ENCODE measurements around the gene PLPPR4.

PLPPR4 gene, protein sequence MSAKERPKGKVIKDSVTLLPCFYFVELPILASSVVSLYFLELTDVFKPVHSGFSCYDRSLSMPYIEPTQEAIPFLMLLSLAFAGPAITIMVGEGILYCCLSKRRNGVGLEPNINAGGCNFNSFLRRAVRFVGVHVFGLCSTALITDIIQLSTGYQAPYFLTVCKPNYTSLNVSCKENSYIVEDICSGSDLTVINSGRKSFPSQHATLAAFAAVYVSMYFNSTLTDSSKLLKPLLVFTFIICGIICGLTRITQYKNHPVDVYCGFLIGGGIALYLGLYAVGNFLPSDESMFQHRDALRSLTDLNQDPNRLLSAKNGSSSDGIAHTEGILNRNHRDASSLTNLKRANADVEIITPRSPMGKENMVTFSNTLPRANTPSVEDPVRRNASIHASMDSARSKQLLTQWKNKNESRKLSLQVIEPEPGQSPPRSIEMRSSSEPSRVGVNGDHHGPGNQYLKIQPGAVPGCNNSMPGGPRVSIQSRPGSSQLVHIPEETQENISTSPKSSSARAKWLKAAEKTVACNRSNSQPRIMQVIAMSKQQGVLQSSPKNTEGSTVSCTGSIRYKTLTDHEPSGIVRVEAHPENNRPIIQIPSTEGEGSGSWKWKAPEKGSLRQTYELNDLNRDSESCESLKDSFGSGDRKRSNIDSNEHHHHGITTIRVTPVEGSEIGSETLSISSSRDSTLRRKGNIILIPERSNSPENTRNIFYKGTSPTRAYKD

DNA sequence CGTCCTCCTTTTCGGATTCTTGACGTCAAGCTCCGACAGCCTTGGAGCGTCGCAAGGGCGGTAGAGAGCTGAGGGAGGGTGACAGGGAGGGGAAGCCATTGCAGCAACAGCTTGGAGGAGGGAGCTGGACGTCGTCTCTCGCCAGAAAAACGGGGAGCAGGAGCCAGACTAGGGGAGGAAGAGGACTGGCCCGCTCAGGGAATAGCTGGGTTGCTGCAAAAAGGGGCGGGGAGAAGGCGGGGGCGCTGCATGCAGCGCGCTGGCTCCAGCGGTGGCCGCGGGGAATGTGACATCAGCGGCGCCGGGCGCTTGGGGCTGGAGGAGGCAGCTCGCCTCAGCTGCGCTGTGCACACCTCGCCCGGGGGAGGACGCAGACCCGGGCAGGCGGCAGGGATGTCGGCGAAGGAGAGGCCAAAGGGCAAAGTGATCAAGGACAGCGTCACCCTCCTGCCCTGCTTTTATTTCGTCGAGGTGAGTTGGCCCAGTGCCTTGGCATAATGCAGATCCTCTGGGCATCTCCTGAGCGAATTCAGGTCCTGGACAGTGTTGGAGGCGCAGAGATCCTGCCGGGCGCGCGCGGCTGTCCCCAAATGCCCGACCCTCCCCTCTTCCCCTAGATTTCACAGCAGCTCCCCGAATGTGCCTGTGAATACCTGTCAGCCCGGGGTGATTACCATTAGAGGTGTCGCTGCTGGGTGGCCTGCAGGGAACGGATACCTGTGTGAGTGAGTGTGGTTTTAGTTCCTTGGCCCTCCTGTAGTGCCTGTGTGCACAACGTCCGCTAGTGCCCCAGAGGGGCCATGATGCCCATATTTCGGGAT, at the start of gene PLPPR4:
Gene PLPPR4 (plus strand): TSS at position 292 of the 821 bp plus-strand sequence. CDS start 102 bp downstream, at position 394.
- peak; percentile 8 for DNase-seq (ENCODE audit: low read depth)
- TF ChIP-seq CTCF (conservative IDR thresholded peaks at IDR 0.05; ENCODE audit: control insufficient read depth, insufficient read depth, low read depth, low read length): no peak
- H3K4me3 ChIP-seq (ENCODE audit: control insufficient read depth, low read depth, low read length): peak within 1 kb of the TSS; percentile 3

DNA sequence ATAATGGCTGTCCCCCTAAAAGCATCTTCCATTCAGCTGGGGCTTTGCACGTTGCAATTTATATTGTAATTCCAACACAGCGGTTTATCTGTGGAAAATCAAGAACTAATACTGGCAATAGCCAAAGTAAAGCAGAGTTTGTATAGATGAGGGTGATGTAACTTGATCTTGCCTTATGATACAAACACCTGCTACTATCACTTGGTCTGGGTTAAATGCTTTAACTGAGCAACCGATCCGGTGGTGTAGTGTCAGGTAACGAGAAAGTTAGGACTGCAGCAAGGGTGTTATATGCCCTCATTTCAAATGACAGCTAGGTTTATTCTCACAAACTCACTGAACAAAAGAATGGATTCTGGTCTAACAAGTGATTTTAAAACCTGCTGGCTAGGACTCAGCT, 47.3 kb upstream of the PLPPR4 start:
- H3K4me3 ChIP-seq (ENCODE audit: control insufficient read depth, low read depth, low read length): no peak overlapping the region
- no peak for DNase-seq (ENCODE audit: low read depth)
- TF ChIP-seq CTCF (conservative IDR thresholded peaks at IDR 0.05; ENCODE audit: control insufficient read depth, insufficient read depth, low read depth, low read length): no peak

DNA sequence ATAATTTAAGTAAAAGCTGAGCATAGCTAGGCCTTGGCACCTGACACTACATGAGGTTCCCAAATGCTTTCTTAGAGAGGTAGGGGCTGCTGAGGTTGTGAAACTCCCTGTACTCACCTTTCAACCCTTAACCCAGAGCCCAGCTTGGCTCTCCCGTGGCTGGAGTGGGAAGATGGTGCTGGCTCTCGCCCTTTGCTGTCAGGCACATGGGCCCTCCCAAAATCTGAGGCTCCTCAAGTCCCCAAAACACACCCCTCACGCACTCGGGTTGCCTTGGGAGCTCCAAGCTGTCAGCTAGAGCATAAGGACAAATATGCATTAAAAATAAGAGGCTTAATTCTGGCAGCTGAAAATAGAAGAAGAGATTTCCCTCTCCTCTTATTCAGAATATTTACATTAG, 46.7 kb upstream of the PLPPR4 start:
- H3K4me3 ChIP-seq (ENCODE audit: control insufficient read depth, low read depth, low read length): no peak overlapping the region
- no peak for TF ChIP-seq CTCF (conservative IDR thresholded peaks at IDR 0.05; ENCODE audit: control insufficient read depth, insufficient read depth, low read depth, low read length)
- DNase-seq (ENCODE audit: low read depth): no peak

GRCh38 chr1:99218572-99218971, 45.7 kb upstream of the PLPPR4 start:
- TF ChIP-seq CTCF (conservative IDR thresholded peaks at IDR 0.05; ENCODE audit: control insufficient read depth, insufficient read depth, low read depth, low read length): no peak
- no peak overlapping the region for H3K4me3 ChIP-seq (ENCODE audit: control insufficient read depth, low read depth, low read length)
- DNase-seq (ENCODE audit: low read depth): no peak

GRCh38 chr1:99218999-99219398, 45.3 kb upstream of the PLPPR4 start:
- H3K4me3 ChIP-seq (ENCODE audit: control insufficient read depth, low read depth, low read length): no peak overlapping the region
- DNase-seq (ENCODE audit: low read depth): no peak
- TF ChIP-seq CTCF (conservative IDR thresholded peaks at IDR 0.05; ENCODE audit: control insufficient read depth, insufficient read depth, low read depth, low read length): no peak

DNA sequence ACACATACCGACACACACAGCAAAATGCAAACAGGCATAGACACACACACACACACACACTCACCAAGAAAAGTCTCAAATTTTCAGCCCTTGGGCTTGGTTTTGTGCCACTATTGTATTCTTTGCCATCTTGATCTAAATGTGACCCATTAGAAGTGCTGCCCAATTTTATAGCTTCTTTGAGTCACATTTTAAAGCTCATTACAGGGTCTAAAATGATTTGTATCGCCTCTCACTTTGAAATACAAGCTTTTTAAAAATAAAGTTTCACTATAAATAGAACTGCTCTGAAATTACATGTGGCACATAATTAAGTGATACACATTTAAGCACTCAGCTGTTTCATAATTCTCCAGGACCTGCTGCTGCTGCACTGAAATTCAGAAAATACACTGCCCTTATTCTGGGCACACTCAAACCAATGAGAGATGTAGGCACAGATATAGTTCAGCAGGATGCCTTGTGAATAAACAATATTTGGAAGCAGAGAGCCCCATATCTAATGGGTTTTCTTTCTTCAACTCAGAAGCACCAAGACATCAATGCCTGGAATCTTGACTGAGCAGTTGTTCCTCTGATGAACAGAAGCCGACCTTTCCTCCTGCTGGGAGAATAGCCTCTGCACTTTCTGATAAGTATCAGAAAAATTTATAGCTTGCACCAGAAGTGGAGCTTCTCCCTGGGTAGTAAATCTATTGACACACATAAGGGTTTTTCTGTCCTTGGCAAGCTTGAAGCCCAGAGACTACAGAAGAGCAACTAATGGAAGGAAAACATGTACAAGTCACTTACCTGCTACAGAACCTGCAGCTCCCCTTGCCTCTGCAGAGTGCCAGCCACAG, 37.0 kb upstream of the PLPPR4 start:
- no peak overlapping the region for H3K4me3 ChIP-seq (ENCODE audit: control insufficient read depth, low read depth, low read length)
- TF ChIP-seq CTCF (conservative IDR thresholded peaks at IDR 0.05; ENCODE audit: control insufficient read depth, insufficient read depth, low read depth, low read length): no peak
- DNase-seq (ENCODE audit: low read depth): no peak
